Keratinocyte (primary cell): ENCODE results near the gene DIPK1A. TPM values are rescaled to one million over a fixed set of nuclear protein-coding genes. Genes with fewer than 3 reads are reported as not detected.

Experiments
- DNase-seq: peaks from one replicate; pipeline ENCODE4 v3.0.0-alpha.2; 2011; ENCODE audit warnings: low read depth, missing footprints, low spot score
- FAIRE-seq: peaks from 2 replicates; lab custom pipeline; 2011; peaks lifted over from hg19 to GRCh38; lab: Jason Lieb, UNC
- H2AFZ ChIP-seq: 2 replicates; pipeline ENCODE4 v1.6.0; 2012; ENCODE audit warnings: low read length, control low read depth, inconsistent platforms; ENCODE audit not compliant: control insufficient read depth
- H3K27ac ChIP-seq: 2 replicates; pipeline ENCODE4 v1.5.1; 2011; ENCODE audit warnings: low read length; ENCODE audit not compliant: control insufficient read depth, insufficient read depth
- H3K27me3 ChIP-seq: 3 replicates; pipeline ENCODE4 v1.6.0; 2011; ENCODE audit warnings: low read length; ENCODE audit not compliant: control insufficient read depth, insufficient read depth; ENCODE audit errors: extremely low read depth
- H3K36me3 ChIP-seq, 2 experiments: 2 replicates in 1 of 2; 3 replicates in 1 of 2; pipeline ENCODE4 v1.5.1; 2011; ENCODE audit warnings: low read length in 2 of 2, mild to moderate bottlenecking in 1 of 2; ENCODE audit not compliant: control insufficient read depth in 2 of 2, insufficient read depth in 2 of 2; ENCODE audit errors: extremely low read depth in 1 of 2
- H3K4me1 ChIP-seq: 3 replicates; pipeline ENCODE4 v1.5.1; 2011; ENCODE audit warnings: low read length; ENCODE audit not compliant: control insufficient read depth, insufficient read depth; ENCODE audit errors: extremely low read depth
- H3K4me2 ChIP-seq: 3 replicates; pipeline ENCODE4 v1.6.0; 2011; ENCODE audit warnings: low read depth, low read length; ENCODE audit not compliant: control insufficient read depth, insufficient read depth; ENCODE audit errors: extremely low read depth
- H3K4me3 ChIP-seq, 3 experiments: fragments of 200-600 bp in 1 of 3; sonication (generic) in 1 of 3; 2 replicates in 2 of 3; 3 replicates in 1 of 3; pipeline ENCODE4 v1.5.1; 2011 to 2016; ENCODE audit warnings: low read length in 3 of 3, mild to moderate bottlenecking in 3 of 3, control low read depth in 2 of 3, inconsistent platforms in 1 of 3, low read depth in 1 of 3, mixed read lengths in 1 of 3, mixed run types in 1 of 3, moderate library complexity in 1 of 3; ENCODE audit not compliant: control insufficient read depth in 2 of 3, insufficient read depth in 2 of 3; ENCODE audit errors: extremely low read depth in 1 of 3
- H3K79me2 ChIP-seq: 2 replicates; pipeline ENCODE4 v1.6.0; 2012; ENCODE audit warnings: low read length; ENCODE audit not compliant: control insufficient read depth, insufficient read depth
- H3K9ac ChIP-seq: 3 replicates; pipeline ENCODE4 v1.6.0; 2011; ENCODE audit warnings: low read length; ENCODE audit not compliant: control insufficient read depth, insufficient read depth; ENCODE audit errors: extremely low read depth
- H3K9me1 ChIP-seq: 3 replicates; pipeline ENCODE4 v1.6.0; 2011; ENCODE audit warnings: low read length; ENCODE audit not compliant: control insufficient read depth, insufficient read depth; ENCODE audit errors: extremely low read depth
- H3K9me3 ChIP-seq: 2 replicates; pipeline ENCODE4 v1.5.1; 2012; ENCODE audit warnings: low read depth, low read length; ENCODE audit not compliant: control insufficient read depth
- H4K20me1 ChIP-seq: 3 replicates; pipeline ENCODE4 v1.6.0; 2011; ENCODE audit warnings: low read length; ENCODE audit not compliant: control insufficient read depth, insufficient read depth; ENCODE audit errors: extremely low read depth
- CTCF ChIP-seq, 3 experiments: IDR thresholded peaks in 1 of 3; conservative IDR thresholded peaks in 1 of 3; optimal IDR thresholded peaks in 1 of 3; 2 replicates in 2 of 3; 3 replicates in 1 of 3; pipeline versions ENCODE3 to v1.5.1; 2011; ENCODE audit warnings: low read length in 3 of 3, mild to moderate bottlenecking in 3 of 3, moderate library complexity in 2 of 3, control low read depth in 1 of 3, inconsistent platforms in 1 of 3; ENCODE audit not compliant: insufficient read depth in 2 of 3; ENCODE audit errors: extremely low read depth in 1 of 3
- EZH2 ChIP-seq: IDR thresholded peaks from one replicate; pipeline ENCODE4 v1.6.1; 2012; ENCODE audit warnings: inconsistent platforms, mild to moderate bottlenecking, low read length, moderate library complexity
- dilution Hi-C: fragments of 300-500 bp; cut with MboI; formaldehyde crosslinking; loops from one replicate; pipeline ENCODE4 v1.7.0; 2020; ENCODE audit warnings: low sequenced_read_pairs; ENCODE audit not compliant: extremely low pct_ligation_motif_present
- polyA plus RNA-seq, 5 experiments: library from polyadenylated mRNA; depleted of rRNA in 3 of 5; stranded (reverse) in 3 of 5; stranded (forward) in 1 of 5; unstranded in 1 of 5; fragments of >200 nt; gene quantifications; 1 replicate in 1 of 5; 2 replicates in 3 of 5; 3 replicates in 1 of 5; pipeline versions ENCODE4 v1.2.1 to v1.2.3, GENCODE V29; 2011 to 2012; ENCODE audit warnings: missing spikeins in 2 of 5, low read depth in 1 of 5, low replicate concordance in 1 of 5

The DIPK1A gene
- polyA plus RNA-seq, 1 donor (not counting 4 experiments of a cell fraction or from before 2014, with no cell fraction given) = 22.0 TPM

- no peak overlapping the region for H3K9ac ChIP-seq
- no peak overlapping the region for H3K27ac ChIP-seq
- no peak for TF ChIP-seq EZH2
- TF ChIP-seq CTCF (optimal IDR thresholded peaks at IDR 0.05 in 1 of 3, IDR thresholded peaks at IDR 0.05 in 1 of 3, conservative IDR thresholded peaks at IDR 0.05 in 1 of 3; ENCODE audit: extremely low read depth in 1 of 3, insufficient read depth in 2 of 3, low read length in 3 of 3) = no peak
- H3K79me2 ChIP-seq = no peaks in the 10 kb centered on the region
- H3K4me3 ChIP-seq = no peak overlapping the region
- FAIRE-seq (no peak), DNase-seq (no peak)
- H3K9me3 ChIP-seq = no peaks in the 10 kb centered on the region
- no peaks in the 10 kb centered on the region for H4K20me1 ChIP-seq
- H3K9me1 ChIP-seq = no peaks in the 10 kb centered on the region
- no peak overlapping the region for H3K4me2 ChIP-seq
- H2AFZ ChIP-seq = no peak overlapping the region
- no peaks in the 10 kb centered on the region for H3K4me1 ChIP-seq
- dilution Hi-C loops = no loop called here
- H3K27me3 ChIP-seq = no peaks in the 10 kb centered on the region
- H3K36me3 ChIP-seq = no peaks in the 10 kb centered on the region
Measured at GRCh38 chr1:92923664-92924063, 37.6 kb downstream of the DIPK1A start.

GRCh38 chr1:92922356-92923035 is 38.8 kb downstream of the DIPK1A start:
- Histone ChIP-seq H3K4me1 (no peaks in the 10 kb centered on the region), H4K20me1 (no peaks in the 10 kb centered on the region), H3K9ac (no peak overlapping the region), H3K27ac (no peak overlapping the region), H3K4me3 (no peak overlapping the region), H3K27me3 (no peaks in the 10 kb centered on the region), H3K79me2 (no peaks in the 10 kb centered on the region), H3K4me2 (peak overlapping the region; percentile 25), H3K9me1 (no peaks in the 10 kb centered on the region), H3K9me3 (no peaks in the 10 kb centered on the region), H3K36me3 (no peaks in the 10 kb centered on the region), H2AFZ (peak overlapping the region; percentile 38)
- dilution Hi-C loops = no loop called here
- TF ChIP-seq EZH2 = no peak
- TF ChIP-seq CTCF (optimal IDR thresholded peaks at IDR 0.05 in 1 of 3, IDR thresholded peaks at IDR 0.05 in 1 of 3, conservative IDR thresholded peaks at IDR 0.05 in 1 of 3; ENCODE audit: extremely low read depth in 1 of 3, insufficient read depth in 2 of 3, low read length in 3 of 3) = no peak
- DNase-seq (no peak), FAIRE-seq (no peak)
